Brain microvascular endothelial cell (primary cell): ENCODE results near the gene FDXACB1.

Experiments
- DNase-seq: peaks from one replicate; pipeline ENCODE4 v3.0.0-alpha.2; 2020
- H3K27ac ChIP-seq: fragments of 250-450 bp; sonication (Bioruptor Pico); 2 replicates; pipeline ENCODE4 v1.5.1; 2020; ENCODE audit warnings: mild to moderate bottlenecking, moderate library complexity
- H3K27me3 ChIP-seq: fragments of 250-450 bp; sonication (Bioruptor Pico); replicated peaks from 2 replicates; pipeline ENCODE4 v1.5.1; 2020; ENCODE audit warnings: mild to moderate bottlenecking
- H3K36me3 ChIP-seq: fragments of 250-450 bp; sonication (Bioruptor Pico); replicated peaks from 2 replicates; pipeline ENCODE4 v1.5.1; 2020; ENCODE audit warnings: mild to moderate bottlenecking
- H3K4me3 ChIP-seq: 2 replicates; pipeline ENCODE4 v1.5.1; 2011; ENCODE audit warnings: low read depth, mild to moderate bottlenecking, control low read depth, low read length, moderate library complexity
- in situ Hi-C: cut with HindIII; loops from 2 replicates; pipeline ENCODE4 v1.10.0; 2017; ENCODE audit warnings: low sequenced_read_pairs, low pct_ligation_motif_present
- TF ChIP-seq, protein P1 (sequence below): IDR thresholded peaks from 2 replicates; pipeline ENCODE4 v1.5.1; 2011; ENCODE audit warnings: low read depth, mild to moderate bottlenecking, moderate library complexity, low read length, control low read depth, inconsistent platforms; ENCODE audit errors: missing control alignments

FDXACB1 gene

DNA sequence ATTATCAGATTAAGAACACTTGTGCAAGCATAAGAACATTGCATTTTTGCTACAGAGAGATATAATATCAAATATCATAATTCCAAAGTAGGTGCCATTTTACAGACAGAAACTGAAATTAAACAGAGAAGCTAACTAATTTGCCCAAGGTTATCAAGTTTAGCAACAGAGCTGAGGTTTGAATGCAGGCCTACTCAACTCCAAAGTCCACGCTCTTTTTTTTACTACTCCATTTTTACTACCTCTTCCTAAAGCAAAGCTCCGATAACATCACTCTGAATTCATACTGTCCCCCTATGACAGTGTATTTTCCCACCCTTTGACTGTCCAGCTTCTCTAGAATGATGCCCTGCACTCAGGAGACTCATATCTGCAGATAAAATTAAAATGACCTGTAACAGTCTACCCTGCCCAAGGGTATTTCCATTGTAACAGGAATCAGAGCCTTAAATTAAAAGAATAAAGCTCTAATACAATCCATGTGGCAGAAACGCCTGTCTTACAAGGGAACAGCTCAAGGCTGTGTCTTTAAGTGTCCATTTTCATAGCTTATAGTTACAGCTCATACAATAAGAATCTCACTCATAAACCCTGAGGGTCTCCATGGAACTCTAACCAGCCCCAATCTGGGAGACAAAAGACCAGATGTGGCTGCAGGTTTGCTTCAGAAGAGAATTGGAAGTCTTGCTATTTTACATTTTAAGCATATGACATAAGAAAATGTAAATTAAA, 44.4 kb downstream of the FDXACB1 start:
- TF ChIP-seq, protein P1, sequence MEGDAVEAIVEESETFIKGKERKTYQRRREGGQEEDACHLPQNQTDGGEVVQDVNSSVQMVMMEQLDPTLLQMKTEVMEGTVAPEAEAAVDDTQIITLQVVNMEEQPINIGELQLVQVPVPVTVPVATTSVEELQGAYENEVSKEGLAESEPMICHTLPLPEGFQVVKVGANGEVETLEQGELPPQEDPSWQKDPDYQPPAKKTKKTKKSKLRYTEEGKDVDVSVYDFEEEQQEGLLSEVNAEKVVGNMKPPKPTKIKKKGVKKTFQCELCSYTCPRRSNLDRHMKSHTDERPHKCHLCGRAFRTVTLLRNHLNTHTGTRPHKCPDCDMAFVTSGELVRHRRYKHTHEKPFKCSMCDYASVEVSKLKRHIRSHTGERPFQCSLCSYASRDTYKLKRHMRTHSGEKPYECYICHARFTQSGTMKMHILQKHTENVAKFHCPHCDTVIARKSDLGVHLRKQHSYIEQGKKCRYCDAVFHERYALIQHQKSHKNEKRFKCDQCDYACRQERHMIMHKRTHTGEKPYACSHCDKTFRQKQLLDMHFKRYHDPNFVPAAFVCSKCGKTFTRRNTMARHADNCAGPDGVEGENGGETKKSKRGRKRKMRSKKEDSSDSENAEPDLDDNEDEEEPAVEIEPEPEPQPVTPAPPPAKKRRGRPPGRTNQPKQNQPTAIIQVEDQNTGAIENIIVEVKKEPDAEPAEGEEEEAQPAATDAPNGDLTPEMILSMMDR: no peak
- no peak for DNase-seq
- H3K4me3 ChIP-seq: no peak overlapping the region
- H3K36me3 ChIP-seq: peaks cover 3% of the 10 kb centered on the region
- in situ Hi-C loops: loop anchor here (25.0 kb wide), 1 partner anchor 247 kb away; no protein-coding TSS in a partner anchor
- no peaks in the 10 kb centered on the region for H3K27me3 ChIP-seq
- H3K27ac ChIP-seq: no peak overlapping the region

GRCh38 chr11:111833524-111833923, 45.4 kb downstream of the FDXACB1 start:
- no peak overlapping the region for H3K27ac ChIP-seq
- in situ Hi-C loops: loop anchor here (25.0 kb wide), 1 partner anchor 246 kb away; no protein-coding TSS in a partner anchor
- H3K4me3 ChIP-seq: no peak overlapping the region
- TF ChIP-seq, protein P1: peak; percentile 26
- H3K27me3 ChIP-seq: no peaks in the 10 kb centered on the region
- peaks cover 3% of the 10 kb centered on the region for H3K36me3 ChIP-seq
- peak; percentile 3 for DNase-seq

GRCh38 chr11:111829185-111829968, 49.6 kb downstream of the FDXACB1 start:
- in situ Hi-C loops: loop anchor here (25.0 kb wide), 1 partner anchor 242 kb away; no protein-coding TSS in a partner anchor
- H3K27ac ChIP-seq: no peak overlapping the region
- H3K4me3 ChIP-seq: no peak overlapping the region
- DNase-seq: no peak
- TF ChIP-seq, protein P1: no peak
- no peaks in the 10 kb centered on the region for H3K36me3 ChIP-seq
- no peaks in the 10 kb centered on the region for H3K27me3 ChIP-seq

GRCh38 chr11:111826322-111826950, 52.5 kb downstream of the FDXACB1 start:
- Histone ChIP-seq H3K4me3 (no peak overlapping the region), H3K36me3 (no peaks in the 10 kb centered on the region), H3K27me3 (no peaks in the 10 kb centered on the region), H3K27ac (no peak overlapping the region)
- TF ChIP-seq, protein P1: no peak
- in situ Hi-C loops: loop anchor here (25.0 kb wide), 1 partner anchor 239 kb away; no protein-coding TSS in a partner anchor
- no peak for DNase-seq
